T-helper 17 cell (primary cell): ENCODE data around the gene CDCA7. TPM values are rescaled to one million over a fixed set of nuclear protein-coding genes. Genes with fewer than 3 reads are reported as not detected.
"Not testable (repeated sequence)": the region's sequence is repeated elsewhere in the genome, so short reads cannot be mapped to it uniquely, and the experiment has no call there.

Experiments used
- ATAC-seq: fragments of 150-1000 bp; cut with Tn5 transposase; 2 replicates; pipeline ENCODE4 v1.10.0; 2021; ENCODE audit warnings: mild to moderate bottlenecking, moderate library complexity
- DNase-seq, 3 donors: peaks; one replicate each; pipeline versions ENCODE4 v3.0.0 to v3.0.0-alpha.2; 2020 to 2021
- H3K9me3 ChIP-seq: one replicate; pipeline ENCODE4 v1.7.0; 2013; ENCODE audit warnings: low read length, mild to moderate bottlenecking; ENCODE audit not compliant: control insufficient read depth, poor library complexity, severe bottlenecking
- H3K27ac Mint-ChIP-seq: one replicate; pipeline ENCODE4 v1.8.0; 2022; ENCODE audit warnings: mild to moderate bottlenecking, moderate library complexity, mixed read lengths
- H3K27me3 Mint-ChIP-seq: one replicate; pipeline ENCODE4 v1.8.0; 2022; ENCODE audit warnings: mixed read lengths
- H3K36me3 Mint-ChIP-seq: one replicate; pipeline ENCODE4 v1.8.0; 2022; ENCODE audit warnings: low read depth, mixed read lengths
- H3K4me1 Mint-ChIP-seq: one replicate; pipeline ENCODE4 v1.8.0; 2022; ENCODE audit warnings: mild to moderate bottlenecking, mixed read lengths
- H3K4me3 Mint-ChIP-seq: one replicate; pipeline ENCODE4 v1.8.0; 2022; ENCODE audit warnings: mild to moderate bottlenecking, moderate library complexity, mixed read lengths
- total RNA-seq, 4 donors: library from RNA in 2 of 4; stranded (reverse) in 2 of 4; gene quantifications; one replicate each; pipeline ENCODE4 v1.2.3 and lab custom pipeline; 2022 to 2026

Gene CDCA7
- total RNA-seq, result 10 to 100 TPM in 1 of 2 donors, 1 to 10 TPM in 1; 3.1 to 10.0 TPM
- total RNA-seq (lab: John Stamatoyannopoulos, UW), result 8.1 to 18.1 reads per million in 2 donors

DNA sequence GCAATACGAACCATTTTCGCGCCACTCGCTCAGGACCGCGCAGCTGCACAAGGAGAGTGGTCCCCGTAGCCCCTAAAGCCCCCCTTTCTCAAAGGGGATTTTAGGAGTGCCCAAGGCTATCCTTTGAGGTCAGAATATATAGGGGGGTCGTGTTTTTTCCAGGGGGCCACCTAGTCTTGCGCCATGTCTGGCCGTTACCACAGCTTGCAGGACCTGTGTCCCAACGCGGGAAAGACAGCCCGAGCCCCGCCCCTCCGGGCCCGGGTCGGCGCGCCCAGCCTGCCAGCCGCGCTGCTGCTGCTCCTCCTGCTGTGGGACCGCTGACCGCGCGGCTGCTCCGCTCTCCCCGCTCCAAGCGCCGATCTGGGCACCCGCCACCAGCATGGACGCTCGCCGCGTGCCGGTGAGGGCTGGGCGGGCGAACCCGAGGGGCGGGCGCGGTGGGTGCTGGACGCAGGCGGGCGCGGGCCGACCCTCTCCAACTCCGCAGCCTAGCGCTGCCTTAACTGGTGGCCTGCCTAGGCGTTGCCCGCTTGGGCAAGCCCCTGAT, at the start of gene CDCA7:
Gene CDCA7, plus strand, starts transcription at position 291 of the 550 bp plus-strand sequence. Its CDS starts 92 bp downstream, at position 383.
- H3K27me3 Mint-ChIP-seq, result peaks cover 66% of the 10 kb centered on the region
- DNase-seq, result peak; percentile 15 to 50 (median 42)
- peak within 1 kb of the TSS; percentile 93 for H3K4me3 Mint-ChIP-seq
- H3K4me1 Mint-ChIP-seq, result peaks cover 16% of the 10 kb centered on the region
- ATAC-seq, result peak; percentile 72
- H3K27ac Mint-ChIP-seq, result peak within 1 kb of the TSS; percentile 56
- peaks cover 3% of the 10 kb centered on the region for H3K36me3 Mint-ChIP-seq
- H3K9me3 ChIP-seq, result no peaks in the 10 kb centered on the region

DNA sequence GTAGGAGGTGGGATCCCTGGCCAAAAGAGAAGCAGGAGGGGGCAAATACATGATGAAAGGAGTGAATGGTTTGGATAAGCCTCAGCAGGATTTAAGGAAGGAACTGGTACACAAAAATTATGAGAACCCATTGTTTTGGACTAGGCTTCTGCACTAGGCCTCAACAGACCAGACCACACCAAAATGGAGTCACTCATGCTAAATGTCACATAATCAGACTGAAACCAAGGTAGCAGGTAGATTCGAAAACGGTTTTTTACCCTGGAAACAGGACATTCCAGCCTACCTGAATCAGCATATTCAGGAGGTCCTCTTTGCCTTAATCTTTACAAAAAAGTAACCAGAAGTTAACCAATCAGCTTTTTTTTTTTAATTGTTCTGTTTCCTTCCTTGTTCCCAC, 49.4 kb upstream of the CDCA7 start:
- H3K27ac Mint-ChIP-seq, result no peak overlapping the region
- H3K4me1 Mint-ChIP-seq, result no peaks in the 10 kb centered on the region
- ATAC-seq (no peak), DNase-seq (no peak)
- no peaks in the 10 kb centered on the region for H3K36me3 Mint-ChIP-seq
- H3K4me3 Mint-ChIP-seq, result peak overlapping the region; percentile 31
- H3K27me3 Mint-ChIP-seq, result peaks cover 12% of the 10 kb centered on the region
- H3K9me3 ChIP-seq, result no peaks in the 10 kb centered on the region

DNA sequence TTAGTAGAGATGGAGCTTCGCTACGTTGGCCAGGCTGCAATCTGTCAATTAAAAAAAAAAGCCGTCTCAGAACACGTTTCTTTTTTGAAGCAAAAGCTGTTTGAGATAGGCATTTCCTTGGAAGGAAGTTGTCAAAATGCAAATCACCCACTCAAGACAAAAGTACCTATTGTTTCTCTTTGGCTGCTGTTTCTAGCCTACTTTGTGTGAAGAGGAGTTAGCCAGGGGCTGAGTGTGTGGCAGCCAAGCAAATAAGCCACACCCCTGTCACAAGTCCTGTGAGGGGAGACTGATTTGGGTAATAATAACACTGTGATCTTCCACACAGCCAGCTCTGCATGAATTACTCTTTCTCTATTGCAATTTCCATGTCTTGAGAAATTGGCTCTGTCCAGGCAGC, 47.4 kb upstream of the CDCA7 start:
- no peak overlapping the region for H3K27ac Mint-ChIP-seq
- no peaks in the 10 kb centered on the region for H3K9me3 ChIP-seq
- no peak for ATAC-seq
- H3K36me3 Mint-ChIP-seq, result no peaks in the 10 kb centered on the region
- H3K4me1 Mint-ChIP-seq, result no peaks in the 10 kb centered on the region
- H3K4me3 Mint-ChIP-seq, result no peak overlapping the region
- peaks cover 19% of the 10 kb centered on the region for H3K27me3 Mint-ChIP-seq
- DNase-seq, result no peak

DNA sequence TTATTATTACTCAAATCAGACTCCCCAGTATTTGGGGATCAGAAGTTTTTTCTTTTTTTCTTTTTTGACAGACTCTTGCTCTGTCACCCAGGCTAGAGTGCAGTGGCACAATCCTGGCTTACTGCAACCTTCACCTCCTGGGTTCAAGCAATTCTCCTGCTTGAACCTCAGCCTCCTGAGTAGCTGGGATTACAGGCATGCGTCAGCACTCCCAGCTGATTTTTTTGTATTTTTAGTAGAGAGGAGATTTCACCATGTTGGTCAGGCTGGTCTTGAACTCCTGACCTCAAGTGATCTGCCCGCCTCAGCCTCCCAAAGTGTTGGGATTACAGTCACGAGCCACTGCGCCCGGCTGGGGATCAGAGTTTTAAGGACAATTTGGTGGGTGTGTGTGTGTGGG, 45.3 kb upstream of the CDCA7 start:
- DNase-seq, H3K9me3 ChIP-seq, ATAC-seq, H3K36me3 Mint-ChIP-seq, H3K4me1 Mint-ChIP-seq, H3K4me3 Mint-ChIP-seq, H3K27ac Mint-ChIP-seq: not testable (repeated sequence)
- H3K27me3 Mint-ChIP-seq, result peaks cover 19% of the 10 kb centered on the region

DNA sequence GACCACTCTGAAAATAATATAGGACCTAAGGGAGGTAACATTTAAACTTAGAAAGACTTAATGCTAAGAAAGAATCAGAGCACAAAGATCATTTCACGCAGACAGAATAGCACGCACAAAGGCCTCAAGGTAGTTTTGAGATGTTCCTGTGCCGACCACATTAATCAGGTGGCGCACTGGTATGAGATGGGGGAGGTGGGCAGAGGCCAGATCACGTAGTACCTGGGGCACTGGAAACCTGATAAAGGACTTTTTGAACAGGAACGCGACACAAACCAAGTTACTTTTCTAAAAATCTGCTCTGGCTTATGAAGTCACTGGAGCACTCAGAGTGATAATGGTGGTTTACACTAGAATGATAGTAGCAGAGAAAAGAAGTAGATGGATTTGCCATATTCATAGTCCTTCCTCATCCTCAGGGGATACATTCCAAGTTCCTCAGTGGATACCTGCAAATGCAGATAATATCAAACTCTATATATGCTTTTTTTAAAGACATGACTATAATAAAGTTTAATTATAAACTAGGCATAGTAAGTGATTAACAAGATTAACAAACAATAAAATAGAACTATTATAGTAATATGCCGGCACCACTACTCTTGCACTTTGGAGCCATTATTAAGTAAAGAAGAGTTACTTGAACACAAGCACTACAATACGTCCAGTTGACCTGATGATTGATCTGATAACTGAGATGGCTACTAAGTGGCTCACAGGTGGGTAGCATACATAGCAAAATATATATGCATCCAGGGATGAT, 42.6 kb upstream of the CDCA7 start:
- H3K9me3 ChIP-seq, result no peaks in the 10 kb centered on the region
- Mint-ChIP-seq H3K27me3 (peaks cover 21% of the 10 kb centered on the region), H3K4me3 (no peak overlapping the region), H3K4me1 (no peaks in the 10 kb centered on the region), H3K27ac (no peak overlapping the region), H3K36me3 (no peaks in the 10 kb centered on the region)
- no peak for ATAC-seq
- no peak for DNase-seq

DNA sequence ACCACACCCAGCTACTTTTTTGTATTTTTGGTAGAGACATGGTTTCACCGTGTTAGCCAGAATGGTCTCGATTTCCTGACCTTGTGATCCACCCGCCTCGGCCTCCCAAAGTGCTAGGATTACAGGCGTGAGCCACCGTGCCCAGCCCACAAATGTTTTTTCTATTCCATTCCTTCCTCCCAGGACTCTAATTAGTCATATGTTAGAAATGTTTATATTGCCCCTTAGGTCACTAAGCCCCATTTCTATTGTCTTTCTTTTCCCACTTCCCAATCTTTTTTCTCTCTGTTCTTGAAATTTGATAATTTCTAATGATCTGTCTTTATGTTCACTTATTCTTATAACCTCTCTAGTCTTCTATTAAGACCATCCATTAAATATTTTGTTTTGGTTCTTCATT, 31.3 kb upstream of the CDCA7 start:
- no peaks in the 10 kb centered on the region for H3K36me3 Mint-ChIP-seq
- no peak overlapping the region for H3K4me3 Mint-ChIP-seq
- DNase-seq (no peak), ATAC-seq (no peak)
- no peaks in the 10 kb centered on the region for H3K27me3 Mint-ChIP-seq
- no peak overlapping the region for H3K27ac Mint-ChIP-seq
- no peaks in the 10 kb centered on the region for H3K9me3 ChIP-seq
- H3K4me1 Mint-ChIP-seq, result no peaks in the 10 kb centered on the region

DNA sequence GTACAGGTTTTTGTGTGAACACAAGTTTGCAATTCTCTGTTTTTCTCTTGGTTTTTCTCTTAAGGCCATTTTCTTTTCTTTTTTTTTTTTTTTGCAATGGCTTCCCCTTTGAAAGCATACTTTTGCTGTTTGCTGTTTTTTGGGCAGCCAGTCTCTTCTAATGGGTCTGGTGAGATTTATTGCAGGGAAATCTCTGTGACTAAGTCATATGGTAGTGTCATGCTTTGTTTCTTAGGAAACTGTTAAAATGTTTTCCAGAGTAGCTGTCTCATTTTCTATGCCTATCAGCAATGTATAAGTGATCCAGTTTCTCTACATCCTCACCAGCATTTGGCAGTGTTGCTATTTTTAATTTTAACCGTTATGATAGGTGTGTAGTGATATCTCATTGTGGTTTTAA, 27.9 kb upstream of the CDCA7 start:
- Mint-ChIP-seq H3K4me3 (no peak overlapping the region), H3K36me3 (no peaks in the 10 kb centered on the region), H3K4me1 (no peaks in the 10 kb centered on the region), H3K27ac (no peak overlapping the region), H3K27me3 (no peaks in the 10 kb centered on the region)
- ATAC-seq, result no peak
- DNase-seq, result no peak
- H3K9me3 ChIP-seq, result no peaks in the 10 kb centered on the region

DNA sequence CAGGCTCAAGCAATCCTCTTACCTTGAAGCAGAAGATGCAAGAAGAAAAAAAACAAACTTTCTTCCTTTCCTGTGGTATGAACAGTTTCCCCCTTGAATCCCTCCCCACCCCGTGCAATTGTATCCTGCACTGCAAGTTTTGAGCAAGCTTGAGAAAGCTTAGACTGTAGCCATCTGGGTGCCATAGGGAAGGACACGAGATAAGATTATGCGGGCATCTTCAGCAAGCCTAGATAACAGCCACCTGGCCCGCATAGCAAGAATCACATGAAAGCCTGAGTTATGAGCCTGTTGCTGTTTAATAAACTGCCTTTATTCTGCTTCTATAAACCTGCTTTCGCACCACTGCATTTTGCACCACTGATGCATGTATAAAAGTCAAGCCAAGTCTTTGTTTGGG, 27.3 kb upstream of the CDCA7 start:
- DNase-seq, result no peak
- Mint-ChIP-seq H3K27ac (no peak overlapping the region), H3K27me3 (no peaks in the 10 kb centered on the region), H3K4me3 (no peak overlapping the region), H3K4me1 (no peaks in the 10 kb centered on the region), H3K36me3 (no peaks in the 10 kb centered on the region)
- no peaks in the 10 kb centered on the region for H3K9me3 ChIP-seq
- no peak for ATAC-seq

DNA sequence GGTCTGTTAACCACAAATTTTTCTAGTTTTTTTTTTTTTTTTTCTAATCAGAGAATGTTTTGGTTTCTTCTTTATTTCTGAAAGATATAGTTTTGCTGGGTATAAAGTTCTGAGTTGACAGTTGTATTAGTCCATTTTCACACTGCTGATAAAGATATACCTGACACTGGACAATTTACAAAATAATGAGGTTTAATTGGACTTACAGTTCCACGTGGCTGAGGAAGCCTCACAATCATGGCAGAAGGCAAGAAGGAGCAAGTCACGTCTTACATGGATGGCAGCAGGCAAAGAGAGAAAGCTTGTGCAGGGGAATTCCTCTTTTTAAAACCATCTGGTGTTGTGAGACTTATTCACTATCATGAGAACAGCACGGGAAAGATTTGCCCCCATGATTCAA, 21.7 kb upstream of the CDCA7 start:
- ATAC-seq, H3K4me3 Mint-ChIP-seq, H3K36me3 Mint-ChIP-seq, H3K4me1 Mint-ChIP-seq, H3K9me3 ChIP-seq, H3K27ac Mint-ChIP-seq, DNase-seq: not testable (repeated sequence)
- H3K27me3 Mint-ChIP-seq, result peaks cover 14% of the 10 kb centered on the region

DNA sequence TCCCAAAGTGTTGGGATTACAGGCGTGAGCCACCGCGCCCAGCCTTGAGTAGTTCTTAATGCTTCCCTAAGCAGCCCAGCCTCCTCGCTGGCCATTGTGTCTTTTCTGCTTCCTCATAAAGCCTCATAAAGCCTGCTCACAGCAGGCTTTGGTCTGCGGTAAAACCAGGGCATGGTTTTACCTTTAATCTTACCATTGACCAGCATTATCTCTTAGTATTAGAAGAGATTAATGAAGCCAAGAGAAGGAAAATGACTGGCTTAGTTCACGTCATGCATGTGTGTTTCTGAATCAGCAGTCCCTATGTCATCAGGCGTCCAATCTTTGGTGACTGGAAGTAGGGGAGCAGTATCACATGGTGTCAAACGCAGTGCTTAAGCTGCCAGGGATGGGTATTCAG, 14.9 kb upstream of the CDCA7 start:
- ATAC-seq, result no peak
- Mint-ChIP-seq H3K4me3 (no peak overlapping the region), H3K27ac (no peak overlapping the region), H3K27me3 (peaks cover 22% of the 10 kb centered on the region), H3K36me3 (peaks cover 3% of the 10 kb centered on the region), H3K4me1 (no peaks in the 10 kb centered on the region)
- DNase-seq, result no peak
- peaks cover 2% of the 10 kb centered on the region for H3K9me3 ChIP-seq

DNA sequence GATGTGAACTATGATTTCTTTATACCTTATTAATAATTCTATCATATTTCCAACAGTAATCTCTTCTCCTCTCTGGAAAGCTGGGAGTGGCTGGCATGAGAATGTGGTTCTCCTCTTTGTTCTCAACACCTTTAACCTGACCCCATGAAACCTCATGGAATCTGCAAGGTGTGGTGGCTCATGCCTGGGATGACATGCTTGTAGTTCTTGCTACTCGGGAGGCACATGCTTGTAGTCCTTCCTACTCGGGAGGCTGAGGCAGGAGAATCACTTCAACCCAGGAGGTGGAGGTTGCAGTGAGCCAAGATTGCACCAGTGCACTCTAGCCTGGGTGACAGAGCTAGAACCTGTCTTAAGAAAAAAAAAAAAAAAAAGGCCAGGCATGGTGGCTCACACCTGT, 10.8 kb upstream of the CDCA7 start:
- DNase-seq (no peak), ATAC-seq (no peak)
- Mint-ChIP-seq H3K4me3 (no peak overlapping the region), H3K4me1 (no peaks in the 10 kb centered on the region), H3K27me3 (no peaks in the 10 kb centered on the region), H3K36me3 (no peaks in the 10 kb centered on the region), H3K27ac (no peak overlapping the region)
- H3K9me3 ChIP-seq, result no peaks in the 10 kb centered on the region

DNA sequence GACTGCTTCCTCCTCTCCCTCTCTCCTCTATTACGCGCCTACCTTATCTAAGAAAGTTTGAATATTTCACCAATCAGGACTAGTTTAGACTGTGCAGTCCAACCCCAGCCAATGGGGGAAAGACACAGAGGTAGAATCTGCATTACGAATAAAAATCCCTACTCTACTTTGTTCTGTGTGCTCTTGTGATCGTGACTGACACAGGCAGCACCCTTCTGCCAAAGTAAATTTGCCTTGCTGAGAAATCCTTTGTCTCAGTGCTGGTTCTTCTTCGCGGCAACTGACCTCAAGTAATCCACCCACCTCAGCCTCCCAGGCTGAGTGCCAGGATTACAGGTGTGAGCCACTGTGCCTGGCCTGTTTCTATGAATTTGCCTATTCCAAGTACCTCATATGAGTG, 8.6 kb upstream of the CDCA7 start:
- Mint-ChIP-seq H3K27me3 (peaks cover 6% of the 10 kb centered on the region), H3K27ac (no peak overlapping the region), H3K36me3 (no peaks in the 10 kb centered on the region), H3K4me1 (no peaks in the 10 kb centered on the region), H3K4me3 (no peak overlapping the region)
- no peak for ATAC-seq
- no peak for DNase-seq
- no peaks in the 10 kb centered on the region for H3K9me3 ChIP-seq

DNA sequence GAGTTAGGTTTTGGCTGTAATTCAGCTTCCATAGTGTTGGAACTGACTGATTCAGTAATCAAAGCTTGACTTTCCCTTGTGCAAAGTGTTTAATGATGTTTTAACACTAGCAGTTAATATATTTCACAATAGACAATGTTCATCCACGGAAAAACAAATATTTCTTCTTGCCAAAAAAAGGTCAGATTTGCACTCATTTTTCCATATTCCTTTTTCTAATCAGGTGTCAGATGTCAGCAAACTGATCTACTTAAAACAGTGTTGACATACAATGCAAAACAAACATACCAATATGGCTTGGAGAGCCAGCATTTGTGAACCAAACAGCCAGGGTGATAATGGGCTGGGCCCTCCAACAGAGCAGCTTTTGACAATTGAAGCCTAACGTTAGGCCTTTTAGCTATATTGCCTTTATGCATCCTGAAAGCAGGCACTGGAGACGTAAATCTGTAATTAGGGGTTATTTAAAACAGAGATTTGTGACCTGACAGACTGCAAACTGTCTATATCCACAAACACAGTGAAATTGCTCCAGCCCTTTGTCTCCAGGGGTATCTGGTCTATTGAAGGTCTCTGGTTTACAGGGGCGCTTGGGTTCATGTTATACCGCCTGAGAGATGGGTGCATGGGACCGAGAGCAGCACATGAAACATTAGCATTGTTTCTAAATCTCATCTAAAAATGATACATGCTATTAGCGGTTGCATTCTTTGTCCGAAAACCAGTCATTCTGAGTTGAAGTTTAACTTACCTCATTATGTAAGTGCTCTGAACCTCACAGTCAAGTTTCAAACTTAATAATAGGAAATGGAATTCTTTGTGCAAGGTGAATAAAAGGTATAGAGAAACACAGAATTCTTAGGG, 7.1 kb upstream of the CDCA7 start:
- Mint-ChIP-seq H3K27me3 (peaks cover 21% of the 10 kb centered on the region), H3K27ac (no peak overlapping the region), H3K4me1 (no peaks in the 10 kb centered on the region), H3K36me3 (no peaks in the 10 kb centered on the region), H3K4me3 (no peak overlapping the region)
- DNase-seq (no peak), ATAC-seq (no peak)
- H3K9me3 ChIP-seq, result no peaks in the 10 kb centered on the region
